Neural cell (in vitro differentiated cells): Measurements from ENCODE around the gene HEATR5B. TPM values are rescaled to one million over a fixed set of nuclear protein-coding genes. Genes with fewer than 3 reads are reported as not detected.
"Not testable (repeated sequence)": the region's sequence is repeated elsewhere in the genome, so short reads cannot be mapped to it uniquely, and the experiment has no call there.

Experiments used
- H2AFZ ChIP-seq: fragments of 200-600, 300-800 bp; sonication (generic), shearing (Covaris generic); 2 replicates; pipeline ENCODE4 v1.6.0; 2014; ENCODE audit warnings: low read depth, mild to moderate bottlenecking, antibody characterized with exemption, low read length, moderate library complexity
- H3F3A ChIP-seq: fragments of 200-600 bp; shearing (Covaris generic); 2 replicates; pipeline ENCODE4 v1.6.1; 2016; ENCODE audit warnings: mild to moderate bottlenecking, moderate library complexity, mixed read lengths, antibody characterized with exemption, low read length; ENCODE audit not compliant: insufficient read depth, poor library complexity, severe bottlenecking
- H3K27ac ChIP-seq: fragments of 200-600, 300-800 bp; sonication (generic), shearing (Covaris generic); 2 replicates; pipeline ENCODE4 v1.5.1; 2014; ENCODE audit warnings: mild to moderate bottlenecking, low read length, moderate library complexity
- H3K27me3 ChIP-seq: fragments of 300-800, 200-600 bp; sonication (generic), shearing (Covaris generic); 2 replicates; pipeline ENCODE4 v1.6.0; 2014; ENCODE audit warnings: mild to moderate bottlenecking, low read depth, low read length, moderate library complexity; ENCODE audit not compliant: insufficient read depth
- H3K36me3 ChIP-seq: fragments of 300-800, 200-600 bp; sonication (generic), shearing (Covaris generic); 2 replicates; pipeline ENCODE4 v1.5.1; 2014; ENCODE audit warnings: mild to moderate bottlenecking, antibody characterized with exemption, low read length, moderate library complexity; ENCODE audit not compliant: insufficient read depth
- H3K4me2 ChIP-seq: fragments of 300-800, 200-600 bp; sonication (generic), shearing (Covaris generic); 2 replicates; pipeline ENCODE4 v1.6.0; 2014; ENCODE audit warnings: mild to moderate bottlenecking, low read length
- H3K4me3 ChIP-seq: fragments of 300-800, 200-600 bp; sonication (generic), shearing (Covaris generic); 2 replicates; pipeline ENCODE4 v1.5.1; 2014; ENCODE audit warnings: mild to moderate bottlenecking, low read length, moderate library complexity
- H3K79me2 ChIP-seq: fragments of 200-600 bp; shearing (Covaris generic); replicated peaks from 2 replicates; pipeline ENCODE4 v1.6.0; 2014; ENCODE audit warnings: mild to moderate bottlenecking, low read length, moderate library complexity; ENCODE audit not compliant: insufficient read depth
- H3K9ac ChIP-seq: fragments of 300-800, 200-600 bp; sonication (generic), shearing (Covaris generic); 2 replicates; pipeline ENCODE4 v1.6.1; 2016; ENCODE audit warnings: mild to moderate bottlenecking, low read length, mixed read lengths
- H3K9me2 ChIP-seq: fragments of 200-600 bp; shearing (Covaris generic); 2 replicates; pipeline ENCODE4 v1.6.1; 2016; ENCODE audit warnings: mild to moderate bottlenecking, low read length, mixed read lengths; ENCODE audit not compliant: insufficient read depth
- H3K9me3 ChIP-seq: fragments of 200-600, 300-800 bp; sonication (generic), shearing (Covaris generic); 2 replicates; pipeline ENCODE4 v1.6.1; 2016; ENCODE audit warnings: mild to moderate bottlenecking, mixed run types, low read length, moderate library complexity, mixed read lengths
- H4K20me1 ChIP-seq: fragments of 200-600 bp; shearing (Covaris generic); 2 replicates; pipeline ENCODE4 v1.6.1; 2016; ENCODE audit warnings: mild to moderate bottlenecking, mixed run types; ENCODE audit not compliant: insufficient read depth
- EP300 ChIP-seq: fragments of 450-650 bp; conservative IDR thresholded peaks from 2 replicates; pipeline ENCODE4 v1.6.1; 2014; ENCODE audit warnings: antibody characterized with exemption, mild to moderate bottlenecking, moderate library complexity; ENCODE audit not compliant: poor library complexity, severe bottlenecking
- EZH2 ChIP-seq: fragments of 200-600, 300-800 bp; shearing (Covaris generic), sonication (generic); IDR thresholded peaks from 2 replicates; pipeline ENCODE4 v1.6.1; 2014; ENCODE audit warnings: antibody characterized with exemption, low read length, borderline replicate concordance, mild to moderate bottlenecking; ENCODE audit not compliant: insufficient read depth, poor library complexity, severe bottlenecking
- MXI1 ChIP-seq: fragments of 450-650 bp; conservative IDR thresholded peaks from 2 replicates; pipeline ENCODE4 v1.6.1; 2014; ENCODE audit warnings: antibody characterized with exemption, mild to moderate bottlenecking; ENCODE audit not compliant: poor library complexity, severe bottlenecking
- POLR2AphosphoS5 ChIP-seq: IDR thresholded peaks from 2 replicates; pipeline ENCODE4 v1.6.1; 2012
- RAD21 ChIP-seq: fragments of 450-650 bp; conservative IDR thresholded peaks from 2 replicates; pipeline ENCODE4 v1.6.1; 2014; ENCODE audit warnings: antibody characterized with exemption, mild to moderate bottlenecking, moderate library complexity
- SMC3 ChIP-seq: fragments of 450-650 bp; conservative IDR thresholded peaks from 2 replicates; pipeline ENCODE4 v1.6.1; 2014; ENCODE audit warnings: antibody characterized with exemption, mild to moderate bottlenecking, moderate library complexity; ENCODE audit not compliant: poor library complexity
- TAF1 ChIP-seq: IDR thresholded peaks from 2 replicates; pipeline ENCODE4 v1.6.1; 2012; ENCODE audit warnings: low read depth
- polyA plus RNA-seq: library from polyadenylated mRNA; depleted of rRNA; stranded (reverse); fragments of >200 nt; gene quantifications from 2 replicates; pipeline ENCODE4 v1.2.3, GENCODE V29; 2014
- TF ChIP-seq, protein P1 (sequence below): fragments of 450-650 bp; IDR thresholded peaks from 2 replicates; pipeline ENCODE4 v1.5.1; 2014; ENCODE audit warnings: antibody characterized with exemption, mild to moderate bottlenecking, moderate library complexity; ENCODE audit not compliant: poor library complexity, severe bottlenecking
- TF ChIP-seq, protein P2 (sequence below): IDR thresholded peaks from 2 replicates; pipeline ENCODE4 v1.6.1; 2012; ENCODE audit warnings: borderline replicate concordance

HEATR5B gene
- polyA plus RNA-seq, 1 donor from 2014 or later: 46.0 TPM

DNA sequence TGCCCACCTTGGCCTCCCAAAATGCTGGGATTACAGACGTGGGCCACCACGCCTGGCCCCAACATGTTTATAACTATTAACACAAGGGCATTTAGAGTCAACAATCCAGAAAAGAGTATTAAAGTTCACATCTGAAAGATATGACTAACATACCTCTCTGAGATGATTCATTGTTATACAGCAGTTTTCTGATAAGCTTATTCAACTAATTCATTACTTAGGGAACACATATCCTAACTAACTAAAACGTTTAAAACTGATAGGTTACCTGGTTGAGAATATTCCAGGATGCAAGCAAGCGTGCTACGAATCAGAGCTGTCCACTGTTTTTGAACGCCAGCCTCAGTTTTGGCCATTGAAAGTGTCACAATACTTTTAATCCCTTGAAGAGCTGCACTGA lies 83.9 kb downstream of the HEATR5B start:
- H2AFZ ChIP-seq: no peak overlapping the region
- no peaks in the 10 kb centered on the region for H4K20me1 ChIP-seq
- H3K27me3 ChIP-seq: no peaks in the 10 kb centered on the region
- no peak overlapping the region for H3K9ac ChIP-seq
- no peaks in the 10 kb centered on the region for H3K79me2 ChIP-seq
- no peak overlapping the region for H3K4me2 ChIP-seq
- H3K9me2 ChIP-seq: no peaks in the 10 kb centered on the region
- peaks cover 24% of the 10 kb centered on the region for H3K36me3 ChIP-seq
- no peaks in the 10 kb centered on the region for H3K9me3 ChIP-seq
- no peak overlapping the region for H3K27ac ChIP-seq
- no peak for TF ChIP-seq SMC3
- no peak for TF ChIP-seq POLR2AphosphoS5
- TF ChIP-seq, protein P1, sequence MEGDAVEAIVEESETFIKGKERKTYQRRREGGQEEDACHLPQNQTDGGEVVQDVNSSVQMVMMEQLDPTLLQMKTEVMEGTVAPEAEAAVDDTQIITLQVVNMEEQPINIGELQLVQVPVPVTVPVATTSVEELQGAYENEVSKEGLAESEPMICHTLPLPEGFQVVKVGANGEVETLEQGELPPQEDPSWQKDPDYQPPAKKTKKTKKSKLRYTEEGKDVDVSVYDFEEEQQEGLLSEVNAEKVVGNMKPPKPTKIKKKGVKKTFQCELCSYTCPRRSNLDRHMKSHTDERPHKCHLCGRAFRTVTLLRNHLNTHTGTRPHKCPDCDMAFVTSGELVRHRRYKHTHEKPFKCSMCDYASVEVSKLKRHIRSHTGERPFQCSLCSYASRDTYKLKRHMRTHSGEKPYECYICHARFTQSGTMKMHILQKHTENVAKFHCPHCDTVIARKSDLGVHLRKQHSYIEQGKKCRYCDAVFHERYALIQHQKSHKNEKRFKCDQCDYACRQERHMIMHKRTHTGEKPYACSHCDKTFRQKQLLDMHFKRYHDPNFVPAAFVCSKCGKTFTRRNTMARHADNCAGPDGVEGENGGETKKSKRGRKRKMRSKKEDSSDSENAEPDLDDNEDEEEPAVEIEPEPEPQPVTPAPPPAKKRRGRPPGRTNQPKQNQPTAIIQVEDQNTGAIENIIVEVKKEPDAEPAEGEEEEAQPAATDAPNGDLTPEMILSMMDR: no peak
- TF ChIP-seq RAD21: no peak
- H3K4me3 ChIP-seq: no peak overlapping the region
- H3F3A ChIP-seq: no peaks in the 10 kb centered on the region

DNA sequence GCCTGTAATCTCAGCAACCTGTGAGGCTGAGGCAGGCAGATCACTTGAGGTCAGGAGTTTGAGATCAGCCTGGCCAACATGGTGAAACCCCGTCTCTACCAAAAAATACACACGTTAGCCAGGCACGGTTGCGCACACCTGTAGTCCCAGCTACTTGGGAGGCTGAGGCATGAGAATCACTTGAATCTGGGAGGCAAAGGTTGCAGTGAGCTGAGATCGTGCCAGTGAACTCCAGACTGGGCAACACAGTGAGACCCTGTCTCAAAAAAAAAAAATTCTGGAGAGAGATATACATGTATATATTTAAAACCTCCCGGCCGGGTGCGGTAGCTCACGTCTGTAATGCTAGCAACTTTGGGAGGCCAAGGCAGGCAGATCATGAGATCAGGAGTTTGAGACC lies 84.8 kb downstream of the HEATR5B start:
- H3K79me2 ChIP-seq: not testable (repeated sequence)

DNA sequence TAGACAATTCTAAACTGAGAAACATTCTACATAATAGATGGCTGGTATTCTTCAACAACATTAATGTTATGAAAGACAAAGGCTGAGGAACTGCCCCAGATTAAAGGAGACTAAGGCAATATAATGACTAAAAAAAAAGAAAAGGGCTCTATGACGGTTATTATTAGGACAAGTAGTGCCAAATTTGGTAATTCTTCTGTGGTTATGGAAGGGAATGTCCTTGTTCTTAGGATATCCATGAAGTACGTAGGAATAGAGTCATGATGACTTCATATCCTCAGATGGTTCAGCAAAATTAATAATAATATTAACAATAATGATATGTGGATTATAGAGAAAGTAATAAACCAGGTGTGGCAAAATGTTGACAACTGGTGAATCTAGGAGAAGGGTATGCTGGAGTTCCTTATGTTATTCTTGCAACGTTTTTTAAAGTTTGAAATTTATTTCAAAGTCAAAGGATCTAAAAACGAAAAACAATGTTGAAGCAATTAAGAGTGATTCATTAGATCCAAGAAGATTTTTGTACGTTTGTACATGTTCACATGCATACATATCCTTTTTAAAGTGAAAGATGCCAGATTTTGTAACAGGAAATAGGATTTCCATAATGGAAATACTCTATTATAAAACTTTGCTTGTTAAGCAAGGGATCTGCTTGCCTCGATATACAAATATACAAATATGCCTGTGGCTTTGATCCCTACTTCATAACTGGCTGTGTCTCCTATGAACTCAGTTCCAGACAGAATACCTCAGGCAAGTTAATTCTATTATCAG lies 90.1 kb downstream of the HEATR5B start:
- Histone ChIP-seq H4K20me1 (no peaks in the 10 kb centered on the region), H3K9ac (no peak overlapping the region), H3K27ac (no peak overlapping the region), H3K4me3 (no peak overlapping the region), H3K27me3 (no peaks in the 10 kb centered on the region), H3K79me2 (no peaks in the 10 kb centered on the region), H3K9me2 (no peaks in the 10 kb centered on the region), H3F3A (no peaks in the 10 kb centered on the region), H3K36me3 (peaks cover 15% of the 10 kb centered on the region), H2AFZ (no peak overlapping the region), H3K4me2 (no peak overlapping the region), H3K9me3 (no peaks in the 10 kb centered on the region)
- TF ChIP-seq, protein P2, sequence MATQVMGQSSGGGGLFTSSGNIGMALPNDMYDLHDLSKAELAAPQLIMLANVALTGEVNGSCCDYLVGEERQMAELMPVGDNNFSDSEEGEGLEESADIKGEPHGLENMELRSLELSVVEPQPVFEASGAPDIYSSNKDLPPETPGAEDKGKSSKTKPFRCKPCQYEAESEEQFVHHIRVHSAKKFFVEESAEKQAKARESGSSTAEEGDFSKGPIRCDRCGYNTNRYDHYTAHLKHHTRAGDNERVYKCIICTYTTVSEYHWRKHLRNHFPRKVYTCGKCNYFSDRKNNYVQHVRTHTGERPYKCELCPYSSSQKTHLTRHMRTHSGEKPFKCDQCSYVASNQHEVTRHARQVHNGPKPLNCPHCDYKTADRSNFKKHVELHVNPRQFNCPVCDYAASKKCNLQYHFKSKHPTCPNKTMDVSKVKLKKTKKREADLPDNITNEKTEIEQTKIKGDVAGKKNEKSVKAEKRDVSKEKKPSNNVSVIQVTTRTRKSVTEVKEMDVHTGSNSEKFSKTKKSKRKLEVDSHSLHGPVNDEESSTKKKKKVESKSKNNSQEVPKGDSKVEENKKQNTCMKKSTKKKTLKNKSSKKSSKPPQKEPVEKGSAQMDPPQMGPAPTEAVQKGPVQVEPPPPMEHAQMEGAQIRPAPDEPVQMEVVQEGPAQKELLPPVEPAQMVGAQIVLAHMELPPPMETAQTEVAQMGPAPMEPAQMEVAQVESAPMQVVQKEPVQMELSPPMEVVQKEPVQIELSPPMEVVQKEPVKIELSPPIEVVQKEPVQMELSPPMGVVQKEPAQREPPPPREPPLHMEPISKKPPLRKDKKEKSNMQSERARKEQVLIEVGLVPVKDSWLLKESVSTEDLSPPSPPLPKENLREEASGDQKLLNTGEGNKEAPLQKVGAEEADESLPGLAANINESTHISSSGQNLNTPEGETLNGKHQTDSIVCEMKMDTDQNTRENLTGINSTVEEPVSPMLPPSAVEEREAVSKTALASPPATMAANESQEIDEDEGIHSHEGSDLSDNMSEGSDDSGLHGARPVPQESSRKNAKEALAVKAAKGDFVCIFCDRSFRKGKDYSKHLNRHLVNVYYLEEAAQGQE: no peak
- no peak for TF ChIP-seq EZH2
- TF ChIP-seq EP300: no peak
- TF ChIP-seq SMC3: no peak
- TF ChIP-seq, protein P1: no peak
- no peak for TF ChIP-seq RAD21
- no peak for TF ChIP-seq TAF1
- no peak for TF ChIP-seq MXI1
- no peak for TF ChIP-seq POLR2AphosphoS5

More for the DNA sequence above, 84.8 kb downstream of the HEATR5B start:
- H3K36me3 ChIP-seq: peaks cover 16% of the 10 kb centered on the region
- not testable (repeated sequence) for H3K9me3 ChIP-seq, H3K4me3 ChIP-seq, H3K27me3 ChIP-seq, H4K20me1 ChIP-seq, H3F3A ChIP-seq, H2AFZ ChIP-seq, H3K9ac ChIP-seq, H3K4me2 ChIP-seq, H3K27ac ChIP-seq, H3K9me2 ChIP-seq
